Measurements from ENCODE around the gene TNNT3.

TNNT3 gene

GRCh38 chr11:1949922-1950321 lies 30.4 kb downstream of the TNNT3 start:
- no peak for DNase-seq (ENCODE audit: low read depth in 3 of 3, low spot score in 1 of 3)

- no peak for DNase-seq (ENCODE audit: low read depth in 3 of 3, low spot score in 1 of 3)
These were observed 33.4 kb downstream of the TNNT3 start for GRCh38 chr11:1952806-1953482.

GRCh38 chr11:1953489-1954266 lies 34.2 kb downstream of the TNNT3 start:
- no peak for DNase-seq (ENCODE audit: low read depth in 3 of 3, low spot score in 1 of 3)

GRCh38 chr11:1958367-1958766 lies 38.9 kb downstream of the TNNT3 start:
- no peak for DNase-seq (ENCODE audit: low read depth in 3 of 3, low spot score in 1 of 3)

GRCh38 chr11:1959786-1960185 lies 40.3 kb downstream of the TNNT3 start:
- no peak for DNase-seq (ENCODE audit: low read depth in 3 of 3, low spot score in 1 of 3)

GRCh38 chr11:1963864-1964263 lies 44.4 kb downstream of the TNNT3 start:
- no peak for DNase-seq (ENCODE audit: low read depth in 3 of 3, low spot score in 1 of 3)

GRCh38 chr11:1964348-1964747 lies 44.8 kb downstream of the TNNT3 start:
- no peak for DNase-seq (ENCODE audit: low read depth in 3 of 3, low spot score in 1 of 3)

- no peak for DNase-seq (ENCODE audit: low read depth in 3 of 3, low spot score in 1 of 3)
These were observed 45.5 kb downstream of the TNNT3 start for GRCh38 chr11:1964955-1965354.

- no peak for DNase-seq (ENCODE audit: low read depth in 3 of 3, low spot score in 1 of 3)
These were observed 47.0 kb downstream of the TNNT3 start for GRCh38 chr11:1966531-1966930.

- DNase-seq (ENCODE audit: low read depth in 3 of 3, low spot score in 1 of 3): no peak
These were observed 48.2 kb downstream of the TNNT3 start for GRCh38 chr11:1967641-1968225.

- DNase-seq (ENCODE audit: low read depth in 3 of 3, low spot score in 1 of 3): no peak
These were observed 49.0 kb downstream of the TNNT3 start for GRCh38 chr11:1968454-1969002.

GRCh38 chr11:1969035-1969434 lies 49.5 kb downstream of the TNNT3 start:
- DNase-seq (ENCODE audit: low read depth in 3 of 3, low spot score in 1 of 3): no peak

GRCh38 chr11:1969776-1970175 lies 50.3 kb downstream of the TNNT3 start:
- DNase-seq (ENCODE audit: low read depth in 3 of 3, low spot score in 1 of 3): no peak

- no peak for DNase-seq (ENCODE audit: low read depth in 3 of 3, low spot score in 1 of 3)
These were observed 51.5 kb downstream of the TNNT3 start for GRCh38 chr11:1970956-1971355.

GRCh38 chr11:1975185-1975584 lies 55.7 kb downstream of the TNNT3 start:
- no peak for DNase-seq (ENCODE audit: low read depth in 3 of 3, low spot score in 1 of 3)

GRCh38 chr11:1978720-1979473 lies 59.4 kb downstream of the TNNT3 start:
- DNase-seq (ENCODE audit: low read depth in 3 of 3, low spot score in 1 of 3): no peak

- no peak for DNase-seq (ENCODE audit: low read depth in 3 of 3, low spot score in 1 of 3)
These were observed 60.1 kb downstream of the TNNT3 start for GRCh38 chr11:1979607-1980006.

GRCh38 chr11:1982873-1983600 lies 63.5 kb downstream of the TNNT3 start:
- no peak for DNase-seq (ENCODE audit: low read depth in 3 of 3, low spot score in 1 of 3)

GRCh38 chr11:1983601-1983961 lies 64.1 kb downstream of the TNNT3 start:
- DNase-seq (ENCODE audit: low read depth in 3 of 3, low spot score in 1 of 3): no peak

GRCh38 chr11:1987024-1987423 lies 67.5 kb downstream of the TNNT3 start:
- DNase-seq (ENCODE audit: low read depth in 3 of 3, low spot score in 1 of 3): no peak

GRCh38 chr11:1988174-1988573 lies 68.7 kb downstream of the TNNT3 start:
- DNase-seq (ENCODE audit: low read depth in 3 of 3, low spot score in 1 of 3): no peak

Measured in stimulated activated CD4-positive, alpha-beta T cell treated with anti-CD3 and anti-CD28 coated beads, TNF-alpha, amount 100 ng/mL, for 1 hour (primary cell).